ENCODE results near the gene TADA1.

GRCh38 chr1:166844791-166845190, 31.3 kb downstream of the TADA1 start:
- TF ChIP-seq, protein P1, sequence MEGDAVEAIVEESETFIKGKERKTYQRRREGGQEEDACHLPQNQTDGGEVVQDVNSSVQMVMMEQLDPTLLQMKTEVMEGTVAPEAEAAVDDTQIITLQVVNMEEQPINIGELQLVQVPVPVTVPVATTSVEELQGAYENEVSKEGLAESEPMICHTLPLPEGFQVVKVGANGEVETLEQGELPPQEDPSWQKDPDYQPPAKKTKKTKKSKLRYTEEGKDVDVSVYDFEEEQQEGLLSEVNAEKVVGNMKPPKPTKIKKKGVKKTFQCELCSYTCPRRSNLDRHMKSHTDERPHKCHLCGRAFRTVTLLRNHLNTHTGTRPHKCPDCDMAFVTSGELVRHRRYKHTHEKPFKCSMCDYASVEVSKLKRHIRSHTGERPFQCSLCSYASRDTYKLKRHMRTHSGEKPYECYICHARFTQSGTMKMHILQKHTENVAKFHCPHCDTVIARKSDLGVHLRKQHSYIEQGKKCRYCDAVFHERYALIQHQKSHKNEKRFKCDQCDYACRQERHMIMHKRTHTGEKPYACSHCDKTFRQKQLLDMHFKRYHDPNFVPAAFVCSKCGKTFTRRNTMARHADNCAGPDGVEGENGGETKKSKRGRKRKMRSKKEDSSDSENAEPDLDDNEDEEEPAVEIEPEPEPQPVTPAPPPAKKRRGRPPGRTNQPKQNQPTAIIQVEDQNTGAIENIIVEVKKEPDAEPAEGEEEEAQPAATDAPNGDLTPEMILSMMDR (IDR thresholded peaks at IDR 0.05): no peak
- TF ChIP-seq POLR2A (IDR thresholded peaks at IDR 0.05): no peak

All from right lobe of liver (tissue), 4 donors.